Panc1 (cell line): ENCODE results near the gene CNIH2. TPM values are rescaled to one million over a fixed set of nuclear protein-coding genes. Genes with fewer than 3 reads are reported as not detected.
A peak's percentile ranks its signal among the peaks of the same experiment; 100 is the strongest.

Experiments
- ATAC-seq: fragments of 200-7000 bp; cut with Tn5 transposase; 2 replicates; pipeline ENCODE4 v1.9.1; 2020; ENCODE audit warnings: mild to moderate bottlenecking, moderate library complexity
- BruUV-seq: library from RNA; stranded (reverse); fragments of 400-500 nt; replicated peaks from 2 replicates; lab custom pipeline; 2021; lab: Mats Ljungman, UMichigan
- CTCF ChIA-PET: fragments of 300-600 bp; sonication (Branson Sonifier 250); formaldehyde crosslinking; loops from one replicate; lab custom pipeline; 2022; ENCODE audit warnings: antibody characterized with exemption; lab: Charles Lee
- POLR2A ChIA-PET: fragments of 300-600 bp; sonication (Branson Sonifier 250); formaldehyde crosslinking; loops from one replicate; lab custom pipeline; 2022; ENCODE audit warnings: antibody characterized with exemption; lab: Charles Lee
- DNase-seq: peaks from one replicate; pipeline ENCODE4 v3.0.0-alpha.2; 2010; ENCODE audit warnings: low read depth, low spot score
- H3K27ac ChIP-seq: 2 replicates; pipeline ENCODE4 v1.5.1; 2011; ENCODE audit warnings: mild to moderate bottlenecking, low read length, inconsistent platforms
- H3K27me3 ChIP-seq: fragments of 200-500 bp; sonication (Bioruptor generic); 2 replicates; pipeline ENCODE4 v1.6.0; 2014; ENCODE audit warnings: low read length, inconsistent platforms; ENCODE audit not compliant: control insufficient read depth, insufficient read depth
- H3K36me3 ChIP-seq: fragments of 200-500 bp; sonication (Bioruptor generic); 2 replicates; pipeline ENCODE4 v1.5.1; 2014; ENCODE audit warnings: inconsistent platforms, mild to moderate bottlenecking, low read length, moderate library complexity; ENCODE audit not compliant: control insufficient read depth, insufficient read depth
- H3K4me1 ChIP-seq: 2 replicates; pipeline ENCODE4 v1.5.1; 2011; ENCODE audit warnings: inconsistent platforms, mild to moderate bottlenecking, low read length, moderate library complexity; ENCODE audit not compliant: control insufficient read depth, insufficient read depth
- H3K4me3 ChIP-seq, 2 experiments: 2 replicates each; pipeline ENCODE4 v1.5.1; 2011 to 2012; ENCODE audit warnings: low read depth in 2 of 2, low read length in 2 of 2, mild to moderate bottlenecking in 2 of 2, inconsistent platforms in 1 of 2, moderate library complexity in 1 of 2
- H3K9me3 ChIP-seq: fragments of 200-500 bp; sonication (Bioruptor generic); 2 replicates; pipeline ENCODE4 v1.5.1; 2014; ENCODE audit warnings: low read depth, mild to moderate bottlenecking, inconsistent platforms, low read length, moderate library complexity; ENCODE audit not compliant: control insufficient read depth, insufficient read depth
- CTCF ChIP-seq: fragments of 450-650 bp; IDR thresholded peaks from 2 replicates; pipeline ENCODE4 v1.5.1; 2017; ENCODE audit warnings: mild to moderate bottlenecking
- POLR2AphosphoS5 ChIP-seq: IDR thresholded peaks from 2 replicates; pipeline ENCODE4 v1.6.1; 2012; ENCODE audit warnings: mild to moderate bottlenecking, low read depth, low read length, moderate library complexity
- REST ChIP-seq, 2 experiments: IDR thresholded peaks; 2 replicates each; pipeline ENCODE4 v1.6.1; 2011 to 2012; ENCODE audit warnings: low read depth in 2 of 2, control low read depth in 1 of 2, low read length in 1 of 2, mild to moderate bottlenecking in 1 of 2, moderate library complexity in 1 of 2; ENCODE audit not compliant: insufficient read depth in 1 of 2
- SIN3A ChIP-seq: IDR thresholded peaks from 2 replicates; pipeline ENCODE4 v1.6.1; 2012; ENCODE audit warnings: low read depth, mild to moderate bottlenecking, low read length, moderate library complexity, borderline replicate concordance; ENCODE audit not compliant: insufficient read depth
- TCF7L2 ChIP-seq: IDR thresholded peaks from 2 replicates; pipeline ENCODE4 v1.6.1; 2011; ENCODE audit warnings: mild to moderate bottlenecking, low read depth, low read length, inconsistent platforms
- in situ Hi-C: cut with HindIII; loops from 2 replicates; pipeline ENCODE4 v1.10.0; 2016; ENCODE audit warnings: low sequenced_read_pairs, low pct_unique_long_range_greater_than_20kb
- intact Hi-C: fragments of 100-400 bp; cut with micrococcal nuclease; formaldehyde crosslinking; loops from one replicate; pipeline ENCODE4 v1.10.0; 2022; ENCODE audit not compliant: unreplicated experiment
- total RNA-seq: library from RNA; stranded (reverse); gene quantifications from one replicate; pipeline ENCODE4 v1.2.1, GENCODE V29; 2021; ENCODE audit not compliant: unreplicated experiment

Gene CNIH2
- total RNA-seq, 1 experiment from 2014 or later: 9.3 TPM

GRCh38 chr11:66278363-66279091 lies 552 bp downstream of the CNIH2 start:
- no peaks in the 10 kb centered on the region for H3K9me3 ChIP-seq
- DNase-seq (no peak), ATAC-seq (no peak)
- CTCF ChIA-PET: interaction anchor here (0.8 kb wide), 1 partner anchor 126 kb away, joined by 27 read pairs; no protein-coding TSS in a partner anchor
- no peak overlapping the region for H3K27ac ChIP-seq
- peaks cover 30% of the 10 kb centered on the region for H3K4me1 ChIP-seq
- POLR2A ChIA-PET: interaction anchor here (0.8 kb wide), 1 partner anchor 11 kb away, joined by 7 read pairs; the partner anchor contains the start of gene YIF1A
- H3K27me3 ChIP-seq: no peaks in the 10 kb centered on the region
- in situ Hi-C loops: no loop called here
- no TSS peak for BruUV-seq
- 0 out of 2 replicates have a peak, but pooled peaks cover 5% of the 10 kb centered on the region for H3K36me3 ChIP-seq
- TF ChIP-seq POLR2AphosphoS5: no peak
- no peak for TF ChIP-seq SIN3A
- no peak for TF ChIP-seq CTCF
- no peak for TF ChIP-seq REST (IDR thresholded peaks at IDR 0.05; ENCODE audit: insufficient read depth in 1 of 2, low read depth in 2 of 2, low read length in 1 of 2)
- no peak for TF ChIP-seq TCF7L2
- peak overlapping the region; percentile 39 to 40 for H3K4me3 ChIP-seq
- intact Hi-C loops: no loop called here

- ChIA-PET CTCF (interaction anchor here (0.6 to 0.8 kb wide), 2 partner anchors 34 to 127 kb away, joined by 3 to 27 read pairs; no protein-coding TSS in a partner anchor), POLR2A (interaction anchor here (0.8 kb wide), 1 partner anchor 10 kb away, joined by 7 read pairs; the partner anchor contains the start of gene YIF1A)
- in situ Hi-C loops: no loop called here
- intact Hi-C loops: no loop called here
- no peak for DNase-seq
- Histone ChIP-seq H3K27ac (no peak overlapping the region), H3K36me3 (no peaks in the 10 kb centered on the region), H3K4me1 (peaks cover 32% of the 10 kb centered on the region), H3K9me3 (no peaks in the 10 kb centered on the region), H3K4me3 (0 out of 4 replicates have a peak overlapping the region, but pooled peaks of 1 of the 2 experiments have one; percentile 40), H3K27me3 (no peaks in the 10 kb centered on the region)
- no peak for ATAC-seq
- BruUV-seq: no TSS peak
- no peak for TF ChIP-seq SIN3A
- TF ChIP-seq CTCF: no peak
- TF ChIP-seq REST (IDR thresholded peaks at IDR 0.05; ENCODE audit: insufficient read depth in 1 of 2, low read depth in 2 of 2, low read length in 1 of 2): no peak
- no peak for TF ChIP-seq POLR2AphosphoS5
- TF ChIP-seq TCF7L2: no peak
Measured at GRCh38 chr11:66279092-66279734, 1.2 kb downstream of the CNIH2 start.
